Cardiac atrium fibroblast (primary cell): ENCODE measurements around the gene ADD2. TPM values are rescaled to one million over a fixed set of nuclear protein-coding genes. Genes with fewer than 3 reads are reported as not detected.

ENCODE experiments used
- total RNA-seq: library from RNA; depleted of rRNA; stranded (reverse); fragments of >200 nt; gene quantifications from 2 replicates; pipeline ENCODE4 v1.2.3, GENCODE V29; 2015

ADD2 gene, protein sequence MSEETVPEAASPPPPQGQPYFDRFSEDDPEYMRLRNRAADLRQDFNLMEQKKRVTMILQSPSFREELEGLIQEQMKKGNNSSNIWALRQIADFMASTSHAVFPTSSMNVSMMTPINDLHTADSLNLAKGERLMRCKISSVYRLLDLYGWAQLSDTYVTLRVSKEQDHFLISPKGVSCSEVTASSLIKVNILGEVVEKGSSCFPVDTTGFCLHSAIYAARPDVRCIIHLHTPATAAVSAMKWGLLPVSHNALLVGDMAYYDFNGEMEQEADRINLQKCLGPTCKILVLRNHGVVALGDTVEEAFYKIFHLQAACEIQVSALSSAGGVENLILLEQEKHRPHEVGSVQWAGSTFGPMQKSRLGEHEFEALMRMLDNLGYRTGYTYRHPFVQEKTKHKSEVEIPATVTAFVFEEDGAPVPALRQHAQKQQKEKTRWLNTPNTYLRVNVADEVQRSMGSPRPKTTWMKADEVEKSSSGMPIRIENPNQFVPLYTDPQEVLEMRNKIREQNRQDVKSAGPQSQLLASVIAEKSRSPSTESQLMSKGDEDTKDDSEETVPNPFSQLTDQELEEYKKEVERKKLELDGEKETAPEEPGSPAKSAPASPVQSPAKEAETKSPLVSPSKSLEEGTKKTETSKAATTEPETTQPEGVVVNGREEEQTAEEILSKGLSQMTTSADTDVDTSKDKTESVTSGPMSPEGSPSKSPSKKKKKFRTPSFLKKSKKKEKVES
- not detected in 2 replicates for total RNA-seq

DNA sequence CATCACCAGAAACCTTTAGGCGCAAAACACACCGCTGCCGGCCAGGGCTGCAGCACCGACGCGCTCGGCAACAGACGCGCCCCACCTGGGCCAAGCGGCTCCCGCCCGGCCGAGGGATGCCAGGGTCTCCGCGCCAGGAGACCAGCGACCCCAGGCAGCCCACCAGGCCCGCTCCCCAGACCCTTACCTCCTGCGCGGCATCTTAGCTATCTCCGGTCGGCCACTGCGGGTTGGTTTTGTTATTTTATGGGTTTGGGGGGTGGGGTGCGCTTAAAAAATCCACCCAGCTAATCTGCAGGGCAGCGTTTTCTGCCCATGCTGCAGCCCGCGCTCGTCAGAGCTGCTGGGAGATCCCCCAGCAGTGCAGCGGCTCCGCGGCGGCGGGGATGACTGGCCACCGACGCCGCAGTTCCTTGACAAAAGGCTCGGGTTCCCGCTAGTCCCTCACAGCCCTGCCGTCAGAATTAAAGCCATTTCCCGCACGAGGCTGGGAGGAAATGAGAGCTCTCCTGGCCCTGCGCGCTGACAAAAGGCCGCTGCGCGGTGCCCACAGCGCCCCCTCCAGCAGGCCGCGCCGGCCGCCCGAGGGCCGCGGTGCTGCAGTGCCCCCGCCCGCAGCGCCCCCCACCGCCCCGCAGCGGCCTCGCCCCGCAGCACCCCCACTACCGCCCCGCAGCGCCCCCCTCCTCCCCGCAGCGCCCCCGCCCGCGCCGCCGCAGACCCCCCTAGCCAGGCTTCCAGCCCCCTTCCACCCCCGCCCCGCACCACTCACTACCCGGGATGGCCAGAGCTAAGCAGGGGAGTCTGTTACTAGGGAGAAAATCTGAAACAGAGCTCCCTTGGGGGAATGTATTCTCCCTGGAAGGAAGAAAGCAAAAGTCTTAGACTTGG is at the start of gene ADD2:
Gene ADD2, minus strand, starts transcription at position 502 of the 891 bp plus-strand sequence. CDS start 61,792 bp downstream, outside the sequence.

DNA sequence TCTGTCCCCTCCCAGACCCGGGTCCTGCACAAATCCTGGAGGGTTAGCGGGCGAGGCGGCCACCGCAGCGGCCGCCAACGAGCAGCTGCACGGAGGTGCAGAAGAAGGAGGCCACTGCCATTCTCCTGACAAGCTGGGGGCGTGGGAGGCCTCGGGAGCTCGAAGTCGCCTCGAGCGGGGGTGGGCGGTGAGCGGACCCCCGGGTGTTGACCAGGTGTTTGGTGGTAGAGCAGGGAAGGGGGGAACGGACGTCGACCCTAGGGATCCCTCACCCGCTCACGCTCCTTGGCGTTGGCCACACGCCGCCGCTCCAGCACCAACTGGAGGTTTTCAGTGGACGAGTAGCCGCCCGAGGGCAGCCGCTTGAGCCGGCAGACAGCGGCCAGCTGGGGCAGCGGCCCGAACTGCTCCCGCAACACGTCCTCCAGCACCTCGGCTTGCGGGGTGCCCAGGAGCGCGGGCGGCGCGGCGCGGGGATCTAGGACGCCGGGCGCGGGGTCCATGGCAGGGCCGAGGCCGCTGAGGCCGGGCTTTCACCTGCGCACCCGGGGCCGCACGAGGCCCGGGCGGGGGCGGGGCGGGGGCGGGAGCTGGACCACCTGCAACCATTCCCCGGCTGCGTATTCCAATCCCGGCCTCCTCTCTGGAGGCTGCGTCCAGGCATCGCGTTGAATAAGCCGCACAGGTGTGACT is 22.3 kb upstream of the ADD2 start, which contains the start of gene FIGLA:
Gene FIGLA, minus strand, starts transcription at position 508 of the 693 bp plus-strand sequence. Its CDS starts 5 bp downstream, at position 503.

Other genes starting within 250 kb of the ADD2 start
- gene TGFA, start 214.4 kb downstream of the ADD2 start, total RNA-seq = not detected in 2 replicates
- not detected in 2 replicates for gene FIGLA, start 22.4 kb upstream of the ADD2 start, total RNA-seq
- gene CLEC4F, start 52.4 kb upstream of the ADD2 start, total RNA-seq = not detected in 2 replicates
- not detected in 2 replicates for gene CD207, start 67.6 kb upstream of the ADD2 start, total RNA-seq
- 0.72 and 2.4 TPM in 2 replicates for gene VAX2, start 132.4 kb upstream of the ADD2 start, total RNA-seq
- 1.1 and 2.2 TPM in 2 replicates for gene ATP6V1B1, start 167.7 kb upstream of the ADD2 start, total RNA-seq
- gene ANKRD53, start 210.4 kb upstream of the ADD2 start, total RNA-seq = under 0.01 TPM in 2 replicates
- gene TEX261, start 226.7 kb upstream of the ADD2 start, total RNA-seq = 34.3 and 46.4 TPM in 2 replicates